Activated CD8-positive, alpha-beta memory T cell treated with anti-CD3 and anti-CD28 coated beads, Interleukin-2, amount 50 U/mL, for 4 hours (primary cell): ENCODE measurements around the gene USP6.
"Not testable (repeated sequence)": the region's sequence is repeated elsewhere in the genome, so short reads cannot be mapped to it uniquely, and the experiment has no call there.

ENCODE experiments used
- DNase-seq: peaks from one replicate; pipeline ENCODE4 v3.0.0-alpha.2; 2020

The USP6 gene

DNA sequence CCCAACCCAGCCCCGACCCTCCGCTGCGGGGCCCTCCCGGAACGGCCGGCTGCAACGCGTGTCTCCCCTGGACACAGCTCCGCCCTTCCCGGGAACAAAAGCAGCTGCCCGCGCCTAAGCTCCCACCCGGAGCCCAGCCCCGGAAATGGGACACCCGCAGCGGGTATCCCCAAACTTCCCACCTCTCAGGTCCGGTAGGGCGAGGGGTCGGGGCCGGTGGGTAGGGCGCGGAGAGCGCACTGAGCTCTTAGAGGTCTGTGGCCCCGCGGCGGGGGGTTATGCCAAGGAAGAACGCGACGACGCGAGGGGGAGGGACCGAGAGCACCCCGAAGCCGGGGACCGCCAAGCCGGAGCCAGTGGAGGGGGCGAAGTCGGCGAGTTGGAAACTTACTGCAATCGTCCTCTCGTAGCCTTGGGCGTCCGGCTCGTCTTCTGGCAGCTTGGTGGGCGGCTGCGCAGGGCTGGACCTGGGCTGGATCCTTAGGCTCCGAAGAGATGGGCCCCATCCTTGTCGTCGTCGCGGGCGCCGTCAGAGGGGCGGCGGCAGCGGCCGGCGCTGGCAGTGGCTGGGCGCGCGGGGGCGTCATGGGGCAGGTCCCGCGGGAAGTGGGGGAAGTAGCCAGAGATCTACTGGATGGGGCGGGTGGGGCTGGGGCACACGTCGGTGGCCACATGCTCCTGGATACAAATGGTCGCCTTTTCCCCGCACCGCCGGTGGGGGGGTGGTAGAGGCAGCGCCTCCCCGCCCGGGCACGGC, 6.9 kb downstream of the USP6 start:
- DNase-seq = peak; percentile 14

DNA sequence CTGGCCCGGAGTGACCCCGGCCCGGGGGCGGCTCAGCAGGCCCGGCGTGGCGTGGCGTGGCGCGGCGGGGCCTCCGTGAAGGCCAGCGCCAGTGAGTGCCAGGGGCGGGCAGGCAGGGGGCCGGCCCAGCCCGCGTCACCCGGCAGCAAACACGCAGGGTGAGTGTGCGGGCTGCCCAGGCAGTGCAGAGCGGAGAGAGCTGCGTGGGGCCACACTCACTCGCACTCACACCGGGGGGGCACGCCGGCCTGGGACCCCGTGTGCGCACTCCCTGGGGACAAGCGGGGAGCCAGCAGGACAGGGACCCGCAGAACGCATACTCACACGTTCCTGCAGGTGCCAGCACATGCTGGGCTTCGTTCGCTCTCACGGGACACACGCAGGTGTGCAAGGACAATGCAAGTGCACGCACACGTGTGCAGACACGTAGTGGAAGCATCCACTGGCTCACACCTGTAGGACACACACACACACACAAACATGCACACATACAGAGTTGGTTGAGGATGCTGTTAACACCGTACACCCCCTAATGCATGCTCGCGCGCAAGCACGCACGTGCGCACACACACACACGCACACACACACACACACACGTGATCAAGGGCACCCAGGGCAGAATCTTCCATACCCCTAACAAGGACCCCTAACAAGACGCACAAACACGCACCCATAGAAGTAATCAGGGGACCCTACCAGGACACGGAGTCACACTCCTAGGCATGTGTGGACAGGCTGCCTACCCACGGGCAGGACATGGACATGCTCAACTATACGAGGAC, 7.7 kb downstream of the USP6 start:
- peak; percentile 7 for DNase-seq

GRCh38 chr17:5124125-5124760, 8.4 kb downstream of the USP6 start:
- not testable (repeated sequence) for DNase-seq

GRCh38 chr17:5124896-5125295, 9.1 kb downstream of the USP6 start:
- DNase-seq = not testable (repeated sequence)

DNA sequence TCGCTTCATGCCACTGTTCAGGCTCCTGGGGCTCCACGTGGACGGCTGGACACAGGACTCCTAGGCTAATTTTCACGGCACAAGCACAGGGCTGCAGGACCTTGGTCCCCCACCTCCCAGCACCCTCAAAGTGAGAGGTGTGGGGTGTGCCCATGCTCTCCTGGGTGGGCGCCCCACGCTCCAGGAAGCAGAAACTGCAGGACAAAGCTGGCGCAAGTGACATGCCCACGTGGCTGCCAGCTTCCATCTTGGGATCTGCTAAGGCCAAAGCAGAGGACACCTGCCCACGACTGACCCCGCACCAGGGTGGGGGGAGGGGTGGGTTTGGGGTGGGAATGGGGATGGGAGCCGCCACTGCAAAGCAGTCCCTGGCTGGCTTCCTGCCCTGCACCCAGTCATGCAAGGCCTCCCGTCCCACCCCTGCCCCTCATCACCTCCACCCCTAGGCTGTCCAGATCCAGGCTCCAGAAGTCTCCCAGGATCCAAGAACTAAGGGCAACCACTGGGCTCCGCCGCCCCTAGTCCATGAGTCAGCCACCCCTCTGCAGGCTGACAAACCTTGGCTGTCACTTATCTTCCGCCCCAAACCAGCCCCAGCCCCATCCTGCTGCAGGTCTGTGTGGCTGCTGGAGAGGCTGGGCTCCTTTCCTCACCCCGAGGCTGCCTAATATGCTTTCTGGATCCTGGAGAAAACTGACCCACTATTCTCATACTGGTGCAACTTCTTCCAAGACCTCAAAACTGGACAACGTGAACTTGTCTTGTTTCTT, 11.1 kb downstream of the USP6 start:
- no peak for DNase-seq

DNA sequence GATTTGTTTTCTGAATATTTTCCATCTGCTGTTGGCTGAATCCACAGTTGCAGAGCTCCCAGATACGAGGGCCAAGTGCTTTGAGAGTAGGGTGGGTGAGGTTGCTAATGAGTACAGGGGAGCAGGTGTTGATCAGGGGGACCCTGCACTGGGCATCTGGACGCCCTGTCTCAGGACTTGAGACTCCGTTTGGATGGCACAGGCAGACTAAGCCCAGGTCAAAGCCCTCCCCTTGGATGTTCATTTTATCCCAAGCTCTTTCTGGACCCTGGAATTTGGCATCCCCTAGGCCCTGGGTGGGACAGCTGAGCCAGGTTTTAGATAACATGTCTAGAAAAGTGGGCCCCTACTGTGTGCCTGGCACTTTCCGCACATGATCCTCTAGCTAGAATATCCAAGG, 12.1 kb downstream of the USP6 start:
- no peak for DNase-seq

DNA sequence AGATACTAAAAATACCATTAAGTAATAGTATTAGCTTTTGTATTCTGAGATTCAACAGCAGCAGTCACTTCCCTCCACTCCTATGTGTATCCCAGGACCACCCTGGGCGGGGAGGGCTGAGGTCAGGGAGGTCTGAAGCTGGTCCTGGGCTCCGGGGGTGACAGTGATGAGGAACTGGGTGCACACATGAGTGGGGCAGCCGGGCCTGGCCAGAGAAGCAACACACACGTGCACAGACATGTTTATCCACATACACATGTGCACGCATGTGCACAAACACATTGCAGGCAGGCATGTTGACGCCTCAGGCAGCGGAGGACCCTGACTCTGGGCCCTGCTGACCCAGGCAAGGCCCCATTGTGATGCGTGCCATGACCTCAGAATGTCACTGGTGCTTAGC, 12.6 kb downstream of the USP6 start:
- DNase-seq = not testable (repeated sequence)

DNA sequence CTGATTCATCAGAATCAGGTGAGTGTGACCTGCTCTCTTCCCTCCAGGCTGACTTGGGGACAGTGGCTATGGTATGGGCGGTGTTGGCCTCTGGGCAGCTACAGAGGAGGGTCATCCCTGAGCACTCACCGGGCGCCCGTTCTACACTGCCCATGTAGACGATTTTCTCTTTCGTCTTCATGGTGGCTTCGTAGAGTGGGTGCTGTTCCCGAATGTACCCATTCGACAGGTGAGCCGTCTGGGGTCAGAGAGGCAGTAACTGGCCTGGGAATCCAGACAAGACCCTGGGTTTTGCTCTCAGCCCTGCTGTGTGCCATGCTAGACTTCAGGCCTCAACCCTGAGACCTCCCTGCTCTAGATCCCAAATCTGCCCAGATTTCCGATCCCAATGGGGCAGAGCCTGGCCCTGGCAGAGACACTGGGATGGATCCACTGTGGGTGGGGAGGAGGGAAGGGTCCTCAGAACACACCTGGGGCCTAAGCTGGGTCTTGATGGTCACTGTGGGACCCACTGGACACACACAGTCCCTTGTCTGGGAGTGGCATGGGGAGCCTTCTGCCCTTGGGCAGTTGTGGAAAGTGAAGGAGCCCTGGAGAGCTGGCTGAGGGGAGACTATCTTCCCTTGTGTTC, 13.2 kb downstream of the USP6 start:
- no peak for DNase-seq

DNA sequence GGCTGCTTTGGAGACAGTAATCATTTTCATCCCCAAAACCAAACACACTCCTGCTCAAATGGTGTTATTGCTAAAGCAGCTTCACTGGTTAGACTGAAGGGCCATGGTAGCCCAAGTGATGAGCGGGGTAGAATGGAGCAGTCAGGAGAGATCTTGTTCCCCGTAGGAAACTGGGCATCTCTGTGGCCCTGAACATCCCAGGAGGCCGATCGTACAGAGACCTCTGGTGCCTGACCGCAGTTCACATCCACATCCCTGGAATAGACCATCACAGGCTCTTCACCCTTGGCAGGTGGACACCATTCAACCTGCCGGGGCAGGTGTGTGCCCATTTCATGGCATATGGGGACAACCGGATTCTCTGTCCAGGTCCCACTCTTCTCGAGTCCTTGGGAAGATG, 13.9 kb downstream of the USP6 start:
- not testable (repeated sequence) for DNase-seq

DNA sequence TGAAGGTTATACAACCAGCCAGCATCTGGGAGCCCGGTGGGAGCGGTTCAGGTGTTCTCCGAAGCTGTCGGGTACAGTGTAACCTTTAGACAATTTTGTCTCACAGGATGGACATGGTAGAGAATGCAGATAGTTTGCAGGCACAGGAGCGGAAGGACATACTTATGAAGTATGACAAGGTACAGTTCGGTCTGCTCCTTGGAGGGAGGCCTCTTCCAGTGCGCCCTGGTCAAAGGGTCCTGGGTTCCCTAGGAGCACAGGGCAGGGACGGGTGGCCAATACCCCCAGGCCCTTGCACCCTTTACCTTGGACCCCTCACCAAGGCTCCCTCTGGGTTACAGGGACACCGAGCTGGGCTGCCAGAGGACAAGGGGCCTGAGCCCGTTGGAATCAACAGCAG, 14.4 kb downstream of the USP6 start:
- DNase-seq = not testable (repeated sequence)

GRCh38 chr17:5130687-5131086, 14.9 kb downstream of the USP6 start:
- DNase-seq = not testable (repeated sequence)

DNA sequence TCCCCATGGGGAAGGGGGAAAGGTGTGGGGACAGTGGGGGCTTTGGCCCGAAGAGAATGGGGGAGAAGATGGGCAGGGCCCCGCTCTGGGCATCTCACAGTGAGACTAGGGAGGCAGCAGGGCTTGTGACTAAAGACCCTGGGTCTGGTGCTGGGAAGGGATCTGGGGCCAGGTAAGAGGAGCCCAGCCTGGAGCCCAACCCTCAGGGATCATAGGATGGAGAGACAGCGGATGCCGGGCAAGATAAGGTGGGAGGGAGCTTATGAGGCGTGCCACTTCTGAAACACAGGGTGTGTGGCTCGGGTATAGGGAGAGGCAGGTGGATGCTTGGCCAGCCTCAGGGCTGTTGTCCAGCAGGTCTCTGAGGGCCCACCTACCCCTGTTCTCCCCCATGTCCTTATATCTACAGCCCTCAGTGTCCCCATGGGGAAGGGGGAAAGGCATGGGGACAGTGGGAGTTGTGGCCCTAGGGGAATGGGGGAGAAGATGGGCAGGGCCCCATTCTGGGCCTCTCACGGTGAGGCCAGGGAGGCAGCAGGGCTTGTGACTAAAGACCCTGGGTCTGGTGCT, 15.4 kb downstream of the USP6 start:
- DNase-seq = no peak

DNA sequence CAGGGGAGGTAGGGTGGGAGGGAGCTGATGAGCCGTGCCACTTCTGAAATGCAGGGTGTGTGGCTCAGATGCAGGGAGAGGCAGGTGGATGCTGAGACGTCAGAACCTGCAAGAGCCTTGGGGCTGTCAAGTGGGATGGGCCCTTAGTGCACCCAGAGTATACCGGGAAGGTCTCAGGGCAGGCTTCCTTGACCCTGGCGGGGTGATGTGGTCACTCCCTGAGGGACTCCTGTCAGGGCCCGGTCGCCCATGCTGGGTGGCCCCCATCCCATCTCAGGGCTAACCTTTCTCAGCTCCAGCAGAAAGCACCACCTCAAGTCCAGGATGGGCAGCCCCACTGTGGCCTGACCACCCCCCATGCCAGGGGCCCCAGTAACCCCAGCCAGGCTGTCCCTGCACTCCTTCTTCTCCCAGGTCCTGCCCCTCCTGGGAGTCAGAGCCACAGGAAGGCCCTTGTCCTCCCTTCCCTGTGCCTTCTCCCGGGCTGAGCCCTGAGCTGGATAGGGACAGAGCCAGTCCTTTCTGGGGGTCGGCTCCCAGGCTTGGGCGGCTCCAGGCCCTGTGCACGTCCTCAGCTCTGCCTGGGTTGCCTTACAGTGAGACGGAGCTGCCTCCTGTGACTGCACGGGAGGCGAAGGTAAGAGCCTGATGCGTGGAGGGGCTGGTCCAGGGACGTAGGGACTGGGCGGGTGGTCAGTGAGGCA, 16.1 kb downstream of the USP6 start:
- DNase-seq = not testable (repeated sequence)

DNA sequence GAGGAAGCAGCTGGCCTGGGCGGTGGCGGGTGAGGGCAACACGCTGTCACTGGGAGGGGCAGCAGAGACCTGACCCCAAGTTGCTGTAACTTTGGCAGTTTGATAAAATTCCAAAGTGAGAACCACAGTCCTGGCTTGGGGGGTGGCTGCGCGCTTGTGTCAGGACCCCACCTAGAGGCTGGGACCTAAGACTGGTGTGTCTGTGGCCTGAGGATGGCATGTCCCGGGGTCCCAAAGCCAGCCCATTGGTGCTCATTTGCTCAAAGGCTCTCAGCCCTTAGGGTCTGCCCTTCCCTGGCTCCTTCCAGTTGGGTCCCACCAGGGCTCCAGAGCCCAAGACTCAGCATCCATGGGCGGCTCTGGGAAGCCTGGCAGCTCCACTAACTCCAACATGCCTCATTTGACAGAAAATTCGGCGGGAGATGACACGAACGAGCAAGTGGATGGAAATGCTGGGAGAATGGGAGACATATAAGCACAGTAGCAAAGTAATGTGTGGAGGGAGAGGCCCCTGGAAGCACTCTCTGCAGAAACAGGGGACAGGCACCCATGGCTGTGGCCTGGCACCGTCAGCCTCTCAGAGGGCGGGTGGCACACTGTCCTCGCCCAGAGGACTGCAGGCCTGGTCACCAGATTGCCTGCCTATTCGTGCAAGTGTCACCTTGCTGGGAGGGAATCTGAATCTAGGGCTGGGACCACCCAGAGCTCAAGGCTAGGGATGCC, 16.8 kb downstream of the USP6 start:
- not testable (repeated sequence) for DNase-seq

GRCh38 chr17:5133311-5133710, 17.5 kb downstream of the USP6 start:
- no peak for DNase-seq

GRCh38 chr17:5133961-5134360, 18.1 kb downstream of the USP6 start:
- not testable (repeated sequence) for DNase-seq

DNA sequence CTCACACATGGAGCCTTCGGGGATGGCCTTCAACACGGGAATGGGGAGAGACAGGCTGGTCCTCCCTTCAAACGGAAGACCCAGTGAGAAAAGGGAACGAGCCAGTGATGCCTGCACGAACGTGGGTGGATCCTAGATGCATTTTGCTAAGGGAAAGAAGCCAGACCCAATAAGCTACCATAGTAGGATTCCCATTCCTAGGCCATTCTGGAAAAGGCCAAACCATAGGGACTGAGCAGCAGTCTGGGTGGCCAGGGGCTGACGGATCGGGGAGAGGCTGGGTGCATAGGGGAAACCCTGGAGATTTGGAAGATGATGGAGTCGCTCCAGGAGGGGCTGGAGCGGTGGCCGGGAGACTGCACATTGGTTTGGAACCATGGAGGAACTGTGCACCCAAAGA, 18.7 kb downstream of the USP6 start:
- DNase-seq = not testable (repeated sequence)

DNA sequence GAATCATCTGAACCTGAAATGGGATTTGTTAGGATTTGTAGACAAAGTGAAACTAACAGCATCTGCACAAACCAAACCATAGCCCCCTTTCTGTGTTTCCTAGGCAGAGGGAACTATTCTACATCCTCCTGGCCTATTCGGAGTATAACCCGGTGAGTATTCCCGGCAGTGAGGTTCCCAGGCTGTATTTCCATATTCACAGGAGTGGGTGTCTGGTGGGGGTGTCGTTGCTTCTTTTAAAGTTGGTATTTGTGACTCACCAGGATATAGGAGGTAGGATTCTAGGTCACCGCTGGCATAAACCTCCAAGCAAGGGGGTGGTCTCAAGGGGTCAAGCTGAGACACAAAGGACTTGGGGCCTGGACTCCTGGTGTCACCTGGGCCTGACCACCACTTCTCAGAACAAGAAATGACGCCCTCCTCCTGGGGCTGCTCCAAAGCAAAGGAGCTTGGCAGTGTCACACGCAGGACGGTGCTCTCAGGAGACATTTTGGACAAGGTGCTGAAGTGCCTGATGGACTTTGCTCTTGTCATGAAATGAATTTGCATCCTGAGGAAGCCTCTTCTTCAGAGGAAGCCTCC, 19.4 kb downstream of the USP6 start:
- not testable (repeated sequence) for DNase-seq

- DNase-seq = no peak
These were observed 20.1 kb downstream of the USP6 start for GRCh38 chr17:5135726-5136579.
